KOPT-K1 (cell line): ENCODE results near the gene TAS2R41.
"Not testable (repeated sequence)": the region's sequence is repeated elsewhere in the genome, so short reads cannot be mapped to it uniquely, and the experiment has no call there.

Source experiments
- H3K27ac ChIP-seq: fragments of 200-600 bp; sonication (generic); 2 replicates; pipeline ENCODE4 v1.5.1; 2016; ENCODE audit warnings: antibody characterized with exemption, mild to moderate bottlenecking, low read depth, low read length; ENCODE audit not compliant: poor library complexity, severe bottlenecking
- H3K36me3 ChIP-seq: fragments of 200-600 bp; sonication (generic); 2 replicates; pipeline ENCODE4 v1.5.1; 2017; ENCODE audit warnings: antibody characterized with exemption, mild to moderate bottlenecking, low read length, moderate library complexity; ENCODE audit not compliant: insufficient read depth
- H3K9me3 ChIP-seq: fragments of 200-600 bp; sonication (generic); 2 replicates; pipeline ENCODE4 v1.5.1; 2017; ENCODE audit warnings: antibody characterized with exemption, low read length, mild to moderate bottlenecking; ENCODE audit not compliant: insufficient read depth, poor library complexity, severe bottlenecking

The TAS2R41 gene

GRCh38 chr7:143472071-143472689 is 5.5 kb upstream of the TAS2R41 start:
- H3K9me3 ChIP-seq, H3K36me3 ChIP-seq, H3K27ac ChIP-seq: not testable (repeated sequence)

GRCh38 chr7:143479055-143479766 is 1.5 kb downstream of the TAS2R41 start:
- H3K9me3 ChIP-seq = no peaks in the 10 kb centered on the region
- H3K36me3 ChIP-seq = no peaks in the 10 kb centered on the region
- H3K27ac ChIP-seq = no peak overlapping the region

DNA sequence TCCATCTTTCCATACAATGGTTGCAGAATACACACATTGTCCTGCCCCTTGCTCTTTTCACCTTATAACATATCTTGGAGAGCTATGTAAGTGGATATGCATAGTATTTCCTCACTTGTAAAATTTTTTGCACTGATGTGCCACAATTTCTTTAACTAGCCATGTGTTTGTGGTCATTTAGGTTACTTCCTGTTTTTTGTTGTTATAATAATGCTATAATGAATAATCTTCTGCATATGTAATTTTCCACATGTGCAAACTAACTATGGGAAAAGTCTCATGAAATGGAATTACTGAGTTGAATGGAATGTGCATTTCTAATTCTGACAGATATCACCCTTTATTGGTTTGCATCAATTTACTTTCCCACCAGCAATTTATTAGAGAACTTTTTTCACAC is 2.8 kb downstream of the TAS2R41 start:
- H3K27ac ChIP-seq = no peak overlapping the region
- H3K9me3 ChIP-seq = no peaks in the 10 kb centered on the region
- H3K36me3 ChIP-seq = no peaks in the 10 kb centered on the region

- H3K27ac ChIP-seq = no peak overlapping the region
- no peaks in the 10 kb centered on the region for H3K36me3 ChIP-seq
Observed at GRCh38 chr7:143484119-143484518, 6.4 kb downstream of the TAS2R41 start.

GRCh38 chr7:143485094-143485493 is 7.4 kb downstream of the TAS2R41 start:
- no peaks in the 10 kb centered on the region for H3K9me3 ChIP-seq
- no peak overlapping the region for H3K27ac ChIP-seq
- H3K36me3 ChIP-seq = no peaks in the 10 kb centered on the region

More at GRCh38 chr7:143484119-143484518, 6.4 kb downstream of the TAS2R41 start:
- H3K9me3 ChIP-seq = no peaks in the 10 kb centered on the region

GRCh38 chr7:143485500-143485899 is 7.8 kb downstream of the TAS2R41 start:
- Histone ChIP-seq H3K27ac (no peak overlapping the region), H3K9me3 (no peaks in the 10 kb centered on the region), H3K36me3 (no peaks in the 10 kb centered on the region)

- not testable (repeated sequence) for H3K9me3 ChIP-seq, H3K27ac ChIP-seq, H3K36me3 ChIP-seq
Observed at GRCh38 chr7:143486266-143486665, 8.6 kb downstream of the TAS2R41 start.

- Histone ChIP-seq H3K36me3 (no peaks in the 10 kb centered on the region), H3K9me3 (no peaks in the 10 kb centered on the region), H3K27ac (no peak overlapping the region)
Observed at GRCh38 chr7:143487061-143487460, 9.4 kb downstream of the TAS2R41 start.

DNA sequence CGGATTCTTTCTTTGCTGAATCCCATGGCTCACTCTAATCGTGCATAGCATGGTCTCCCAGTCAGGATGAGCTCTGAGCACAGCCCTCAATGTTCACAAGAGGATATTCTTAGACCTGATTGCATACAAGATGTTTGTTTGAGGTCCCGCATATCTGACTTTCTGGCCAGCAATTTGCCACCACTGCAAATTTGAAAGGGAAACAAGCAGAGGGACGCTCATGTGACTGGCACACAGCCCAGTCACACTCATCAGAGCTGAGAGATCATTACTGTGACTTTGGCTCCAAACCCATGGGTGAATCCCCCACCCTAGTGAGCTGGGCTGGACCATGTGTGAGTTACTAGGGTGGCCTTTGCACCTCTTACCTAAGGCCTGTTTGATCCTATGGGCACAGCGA is 9.9 kb downstream of the TAS2R41 start:
- Histone ChIP-seq H3K9me3 (no peaks in the 10 kb centered on the region), H3K27ac (no peak overlapping the region), H3K36me3 (no peaks in the 10 kb centered on the region)

GRCh38 chr7:143490717-143491306 is 13.1 kb downstream of the TAS2R41 start:
- no peaks in the 10 kb centered on the region for H3K36me3 ChIP-seq

DNA sequence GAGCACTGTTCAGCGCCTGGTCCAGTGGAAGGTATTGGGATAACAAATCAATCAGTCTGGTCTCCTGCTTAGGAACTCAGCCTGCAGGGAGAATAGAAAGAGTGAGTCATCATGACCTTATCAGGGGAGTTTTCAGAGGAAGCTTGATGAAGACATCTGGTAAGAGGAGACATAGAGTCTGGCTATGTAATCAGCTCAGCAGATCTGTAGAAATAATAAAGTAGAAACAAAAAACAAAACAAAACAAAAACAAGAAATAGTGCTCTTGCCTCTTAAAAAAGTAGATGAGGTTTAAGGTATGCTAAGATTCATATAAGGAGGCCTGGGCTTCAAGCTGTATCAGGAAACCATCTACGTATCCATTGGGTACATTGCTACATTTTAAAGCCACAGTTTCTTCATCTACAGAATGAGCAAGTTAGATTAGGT is 14.4 kb downstream of the TAS2R41 start:
- no peaks in the 10 kb centered on the region for H3K36me3 ChIP-seq
- H3K9me3 ChIP-seq = no peaks in the 10 kb centered on the region
- H3K27ac ChIP-seq = no peak overlapping the region

More at GRCh38 chr7:143490717-143491306, 13.1 kb downstream of the TAS2R41 start:
- no peaks in the 10 kb centered on the region for H3K9me3 ChIP-seq
- H3K27ac ChIP-seq = no peak overlapping the region

- Histone ChIP-seq H3K9me3 (no peaks in the 10 kb centered on the region), H3K36me3 (no peaks in the 10 kb centered on the region), H3K27ac (no peak overlapping the region)
Observed at GRCh38 chr7:143492799-143493739, 15.4 kb downstream of the TAS2R41 start.

DNA sequence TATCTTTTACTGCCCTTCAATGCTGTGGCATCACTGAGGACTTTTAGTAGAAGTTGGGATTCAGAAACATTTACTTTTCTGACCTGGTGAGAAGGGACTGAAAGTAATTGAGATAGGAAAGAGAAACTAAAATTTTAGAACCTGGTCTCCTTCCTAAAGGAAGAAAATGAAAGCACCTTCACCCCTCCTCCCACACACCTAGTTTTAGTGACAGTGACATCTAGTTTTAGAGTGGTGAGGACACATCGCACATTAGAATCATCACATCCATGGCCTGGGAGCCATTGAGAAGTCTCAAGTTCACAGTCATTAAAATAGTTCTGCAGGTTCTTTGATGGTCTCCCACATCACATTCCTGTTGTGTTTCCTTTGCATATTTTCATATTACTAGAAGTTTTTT is 16.1 kb downstream of the TAS2R41 start:
- Histone ChIP-seq H3K9me3 (no peaks in the 10 kb centered on the region), H3K36me3 (no peaks in the 10 kb centered on the region), H3K27ac (no peak overlapping the region)

GRCh38 chr7:143494622-143495021 is 16.9 kb downstream of the TAS2R41 start:
- Histone ChIP-seq H3K27ac (no peak overlapping the region), H3K36me3 (no peaks in the 10 kb centered on the region), H3K9me3 (no peaks in the 10 kb centered on the region)

DNA sequence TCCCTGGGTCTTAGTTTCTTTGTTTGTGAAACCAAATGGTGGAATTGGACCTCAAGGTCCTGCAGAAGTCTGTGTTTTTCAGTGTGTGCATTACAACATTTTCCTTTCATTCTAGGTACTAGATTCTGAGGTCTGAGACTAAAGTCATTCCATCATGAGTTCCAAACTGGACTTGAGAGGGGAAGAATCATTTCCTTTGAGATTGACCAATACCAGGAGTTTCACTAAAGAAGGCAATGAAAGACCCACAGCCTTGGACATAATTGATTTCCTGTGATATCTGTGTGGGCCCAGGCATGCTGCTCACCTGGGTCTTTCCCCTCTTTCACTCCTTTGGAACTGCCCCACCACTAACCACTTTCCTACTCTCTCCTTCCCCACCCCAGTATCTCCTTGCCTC is 18.2 kb downstream of the TAS2R41 start:
- no peak overlapping the region for H3K27ac ChIP-seq
- H3K36me3 ChIP-seq = no peaks in the 10 kb centered on the region
- H3K9me3 ChIP-seq = no peaks in the 10 kb centered on the region
